ENCODE data around the gene PPARG.
"Not testable (repeated sequence)": the region's sequence is repeated elsewhere in the genome, so short reads cannot be mapped to it uniquely, and the experiment has no call there.

Gene PPARG

GRCh38 chr3:12445523-12446240 is 156.8 kb downstream of the PPARG start:
- DNase-seq, result no peak

GRCh38 chr3:12446298-12446697 is 157.4 kb downstream of the PPARG start:
- no peak for DNase-seq

- no peak for DNase-seq
These were observed 158.2 kb downstream of the PPARG start for GRCh38 chr3:12447075-12447474.

- not testable (repeated sequence) for DNase-seq
These were observed 159.7 kb downstream of the PPARG start for GRCh38 chr3:12448404-12449202.

GRCh38 chr3:12449889-12450682 is 161.2 kb downstream of the PPARG start:
- DNase-seq, result no peak

- DNase-seq, result no peak
These were observed 162.6 kb downstream of the PPARG start for GRCh38 chr3:12451481-12451880.

- DNase-seq, result no peak
These were observed 163.1 kb downstream of the PPARG start for GRCh38 chr3:12451960-12452359.

GRCh38 chr3:12452361-12453330 is 163.8 kb downstream of the PPARG start:
- DNase-seq, result no peak

- no peak for DNase-seq
These were observed 165.4 kb downstream of the PPARG start for GRCh38 chr3:12454076-12454815.

- DNase-seq, result no peak
These were observed 165.9 kb downstream of the PPARG start for GRCh38 chr3:12454816-12455121.

- no peak for DNase-seq
These were observed 166.9 kb downstream of the PPARG start for GRCh38 chr3:12455740-12456139.

GRCh38 chr3:12456441-12456840 is 167.6 kb downstream of the PPARG start:
- no peak for DNase-seq

- DNase-seq, result not testable (repeated sequence)
These were observed 168.5 kb downstream of the PPARG start for GRCh38 chr3:12457380-12457779.

GRCh38 chr3:12458901-12459300 is 170.0 kb downstream of the PPARG start:
- no peak for DNase-seq

GRCh38 chr3:12460127-12460526 is 171.3 kb downstream of the PPARG start:
- DNase-seq, result no peak

GRCh38 chr3:12461097-12461649 is 172.3 kb downstream of the PPARG start:
- DNase-seq, result no peak

- no peak for DNase-seq
These were observed 173.5 kb downstream of the PPARG start for GRCh38 chr3:12462159-12462947.

- DNase-seq, result no peak
These were observed 174.8 kb downstream of the PPARG start for GRCh38 chr3:12463686-12464085.

GRCh38 chr3:12464181-12464580 is 175.3 kb downstream of the PPARG start:
- DNase-seq, result no peak

GRCh38 chr3:12465151-12465835 is 176.4 kb downstream of the PPARG start:
- no peak for DNase-seq
